ENCODE data around the gene RERE. TPM values are rescaled to one million over a fixed set of nuclear protein-coding genes. Genes with fewer than 3 reads are reported as not detected.

Gene RERE
- total and polyA plus RNA-seq, 2 experiments from 2014 or later = 148 to 170 TPM

DNA sequence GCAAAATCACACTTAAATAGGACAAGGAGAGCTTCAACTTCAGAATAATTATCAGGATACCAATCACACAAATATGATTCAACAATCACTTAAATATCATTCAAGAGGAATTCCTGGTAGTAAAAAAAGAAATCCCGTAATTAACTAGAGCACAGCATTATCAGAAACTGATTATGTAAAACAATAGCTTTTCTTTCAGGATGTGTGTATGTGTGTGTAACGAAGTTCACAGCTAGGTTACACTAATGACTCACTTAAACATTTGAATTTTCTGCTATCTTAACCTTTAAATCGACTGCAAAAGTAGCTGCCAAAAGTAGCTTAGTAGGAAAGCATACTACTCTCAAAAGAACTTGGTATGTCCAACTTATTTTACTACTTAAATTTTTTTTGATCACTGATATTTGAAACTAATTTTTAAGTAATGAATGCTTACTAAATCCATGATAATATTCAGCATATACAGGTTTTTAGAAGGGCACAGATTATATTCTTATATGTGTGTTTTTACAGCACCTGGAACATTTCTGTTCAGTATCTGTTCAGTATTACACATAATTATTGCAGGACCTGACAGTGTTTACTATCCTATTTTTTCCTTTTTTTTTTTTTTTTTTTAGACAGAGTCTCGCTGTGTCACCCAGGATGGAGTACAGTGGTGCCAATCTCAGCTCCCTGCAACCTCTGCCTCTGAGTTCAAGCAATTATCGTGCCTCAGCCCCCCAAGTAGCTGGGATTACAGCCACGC lies 4.2 kb downstream of the RERE start:
- H3K79me2 ChIP-seq (replicated peaks; ENCODE audit: insufficient read depth) = peaks cover 88% of the 10 kb centered on the region

DNA sequence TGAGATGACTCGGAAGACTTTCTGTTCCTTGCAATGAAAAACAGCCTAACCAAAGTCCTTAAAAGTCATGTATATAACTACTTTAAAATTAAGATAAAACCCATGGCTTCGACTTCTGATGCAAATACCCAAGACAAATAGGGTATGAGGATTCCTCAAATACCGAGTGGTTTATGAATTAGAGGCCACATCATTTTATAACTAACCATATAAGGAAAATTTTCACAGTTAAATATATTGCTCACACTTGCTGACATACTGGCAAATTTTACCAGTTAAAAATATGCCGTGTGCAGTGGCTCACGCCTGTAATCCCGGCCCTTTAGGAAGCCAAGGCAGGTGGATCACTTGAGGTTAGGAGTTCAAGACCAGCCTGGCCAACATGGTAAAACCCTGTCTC lies 5.4 kb downstream of the RERE start:
- Mint-ChIP-seq H3K4me3 (no peak overlapping the region), H3K36me3 (ENCODE audit: low read depth) (no peaks in the 10 kb centered on the region; the same call in 2 of the 3 replicates), H3K27me3 (ENCODE audit: insufficient read depth, low read depth, poor library complexity) (peaks cover 3% of the 10 kb centered on the region), H3K27ac (no peak overlapping the region), H3K4me1 (peaks cover 37% of the 10 kb centered on the region), H3K9me3 (no peaks in the 10 kb centered on the region)
- Histone ChIP-seq H3F3A (replicated peaks; ENCODE audit: low read depth) (no peaks in the 10 kb centered on the region), H3K36me3 (ENCODE audit: insufficient read depth) (no peaks in the 10 kb centered on the region), H3K27ac (ENCODE audit: low read depth) (0 out of 2 replicates have a peak overlapping the region, but pooled peaks have one; percentile 11), H3K4me2 (no peak overlapping the region), H3K4me3 (no peak overlapping the region), H3K79me2 (replicated peaks; ENCODE audit: insufficient read depth) (peaks cover 99% of the 10 kb centered on the region), H3K27me3 (ENCODE audit: insufficient read depth) (no peaks in the 10 kb centered on the region), H3K9me2 (ENCODE audit: insufficient read depth) (no peaks in the 10 kb centered on the region), H4K20me1 (replicated peaks; ENCODE audit: insufficient read depth) (peaks cover 17% of the 10 kb centered on the region), H2AFZ (no peak overlapping the region), H3K4me1 (ENCODE audit: insufficient read depth) (peaks cover 19% of the 10 kb centered on the region)
- ATAC-seq (no peak), DNase-seq (ENCODE audit: low spot score) (no peak)
- TF ChIP-seq, protein P1, sequence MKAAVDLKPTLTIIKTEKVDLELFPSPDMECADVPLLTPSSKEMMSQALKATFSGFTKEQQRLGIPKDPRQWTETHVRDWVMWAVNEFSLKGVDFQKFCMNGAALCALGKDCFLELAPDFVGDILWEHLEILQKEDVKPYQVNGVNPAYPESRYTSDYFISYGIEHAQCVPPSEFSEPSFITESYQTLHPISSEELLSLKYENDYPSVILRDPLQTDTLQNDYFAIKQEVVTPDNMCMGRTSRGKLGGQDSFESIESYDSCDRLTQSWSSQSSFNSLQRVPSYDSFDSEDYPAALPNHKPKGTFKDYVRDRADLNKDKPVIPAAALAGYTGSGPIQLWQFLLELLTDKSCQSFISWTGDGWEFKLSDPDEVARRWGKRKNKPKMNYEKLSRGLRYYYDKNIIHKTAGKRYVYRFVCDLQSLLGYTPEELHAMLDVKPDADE (IDR thresholded peaks at IDR 0.05) = no peak
- TF ChIP-seq POLR2AphosphoS5 (IDR thresholded peaks at IDR 0.05; ENCODE audit: low read depth) (no peak), EZH2 (IDR thresholded peaks at IDR 0.05; ENCODE audit: low read depth, unreplicated experiment) (no peak), EZH2phosphoT487 (IDR thresholded peaks at IDR 0.05; ENCODE audit: unreplicated experiment) (no peak), NANOG (IDR thresholded peaks at IDR 0.05; ENCODE audit: borderline replicate concordance) (no peak), STAT1 (IDR thresholded peaks at IDR 0.05; ENCODE audit: unreplicated experiment) (no peak)
- TF ChIP-seq, protein P2, sequence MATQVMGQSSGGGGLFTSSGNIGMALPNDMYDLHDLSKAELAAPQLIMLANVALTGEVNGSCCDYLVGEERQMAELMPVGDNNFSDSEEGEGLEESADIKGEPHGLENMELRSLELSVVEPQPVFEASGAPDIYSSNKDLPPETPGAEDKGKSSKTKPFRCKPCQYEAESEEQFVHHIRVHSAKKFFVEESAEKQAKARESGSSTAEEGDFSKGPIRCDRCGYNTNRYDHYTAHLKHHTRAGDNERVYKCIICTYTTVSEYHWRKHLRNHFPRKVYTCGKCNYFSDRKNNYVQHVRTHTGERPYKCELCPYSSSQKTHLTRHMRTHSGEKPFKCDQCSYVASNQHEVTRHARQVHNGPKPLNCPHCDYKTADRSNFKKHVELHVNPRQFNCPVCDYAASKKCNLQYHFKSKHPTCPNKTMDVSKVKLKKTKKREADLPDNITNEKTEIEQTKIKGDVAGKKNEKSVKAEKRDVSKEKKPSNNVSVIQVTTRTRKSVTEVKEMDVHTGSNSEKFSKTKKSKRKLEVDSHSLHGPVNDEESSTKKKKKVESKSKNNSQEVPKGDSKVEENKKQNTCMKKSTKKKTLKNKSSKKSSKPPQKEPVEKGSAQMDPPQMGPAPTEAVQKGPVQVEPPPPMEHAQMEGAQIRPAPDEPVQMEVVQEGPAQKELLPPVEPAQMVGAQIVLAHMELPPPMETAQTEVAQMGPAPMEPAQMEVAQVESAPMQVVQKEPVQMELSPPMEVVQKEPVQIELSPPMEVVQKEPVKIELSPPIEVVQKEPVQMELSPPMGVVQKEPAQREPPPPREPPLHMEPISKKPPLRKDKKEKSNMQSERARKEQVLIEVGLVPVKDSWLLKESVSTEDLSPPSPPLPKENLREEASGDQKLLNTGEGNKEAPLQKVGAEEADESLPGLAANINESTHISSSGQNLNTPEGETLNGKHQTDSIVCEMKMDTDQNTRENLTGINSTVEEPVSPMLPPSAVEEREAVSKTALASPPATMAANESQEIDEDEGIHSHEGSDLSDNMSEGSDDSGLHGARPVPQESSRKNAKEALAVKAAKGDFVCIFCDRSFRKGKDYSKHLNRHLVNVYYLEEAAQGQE (IDR thresholded peaks at IDR 0.05; ENCODE audit: unreplicated experiment) = no peak
- TF ChIP-seq, protein P3, sequence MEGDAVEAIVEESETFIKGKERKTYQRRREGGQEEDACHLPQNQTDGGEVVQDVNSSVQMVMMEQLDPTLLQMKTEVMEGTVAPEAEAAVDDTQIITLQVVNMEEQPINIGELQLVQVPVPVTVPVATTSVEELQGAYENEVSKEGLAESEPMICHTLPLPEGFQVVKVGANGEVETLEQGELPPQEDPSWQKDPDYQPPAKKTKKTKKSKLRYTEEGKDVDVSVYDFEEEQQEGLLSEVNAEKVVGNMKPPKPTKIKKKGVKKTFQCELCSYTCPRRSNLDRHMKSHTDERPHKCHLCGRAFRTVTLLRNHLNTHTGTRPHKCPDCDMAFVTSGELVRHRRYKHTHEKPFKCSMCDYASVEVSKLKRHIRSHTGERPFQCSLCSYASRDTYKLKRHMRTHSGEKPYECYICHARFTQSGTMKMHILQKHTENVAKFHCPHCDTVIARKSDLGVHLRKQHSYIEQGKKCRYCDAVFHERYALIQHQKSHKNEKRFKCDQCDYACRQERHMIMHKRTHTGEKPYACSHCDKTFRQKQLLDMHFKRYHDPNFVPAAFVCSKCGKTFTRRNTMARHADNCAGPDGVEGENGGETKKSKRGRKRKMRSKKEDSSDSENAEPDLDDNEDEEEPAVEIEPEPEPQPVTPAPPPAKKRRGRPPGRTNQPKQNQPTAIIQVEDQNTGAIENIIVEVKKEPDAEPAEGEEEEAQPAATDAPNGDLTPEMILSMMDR (conservative IDR thresholded peaks at IDR 0.05; ENCODE audit: low read depth in 2 of 2) = no peak

More for the DNA sequence above, 4.2 kb downstream of the RERE start:
- peaks cover 19% of the 10 kb centered on the region for H3K4me1 ChIP-seq (ENCODE audit: insufficient read depth)
- H3K4me2 ChIP-seq = no peak overlapping the region
- H3K27me3 Mint-ChIP-seq (ENCODE audit: insufficient read depth, low read depth, poor library complexity) = peaks cover 6% of the 10 kb centered on the region
- H3K27ac Mint-ChIP-seq = peak overlapping the region; percentile 48; the same call in 1 of the 2 replicates
- no peak overlapping the region for H3K4me3 ChIP-seq
- H3K9me2 ChIP-seq (ENCODE audit: insufficient read depth) = no peaks in the 10 kb centered on the region
- no peaks in the 10 kb centered on the region for H3K36me3 ChIP-seq (ENCODE audit: insufficient read depth)
- H3K27ac ChIP-seq (ENCODE audit: low read depth) = no peak overlapping the region
- no peak for ATAC-seq
- H3K4me1 Mint-ChIP-seq = peaks cover 33% of the 10 kb centered on the region
- H3K27me3 ChIP-seq (ENCODE audit: insufficient read depth) = no peaks in the 10 kb centered on the region
- no peak for TF ChIP-seq NANOG (IDR thresholded peaks at IDR 0.05; ENCODE audit: borderline replicate concordance)
- no peak for TF ChIP-seq STAT1 (IDR thresholded peaks at IDR 0.05; ENCODE audit: unreplicated experiment)
- TF ChIP-seq ZNF114 (CRISPR knock-in tag; IDR thresholded peaks at IDR 0.05) = no peak
- H3F3A ChIP-seq (replicated peaks; ENCODE audit: low read depth) = peaks cover 3% of the 10 kb centered on the region
- peaks cover 11% of the 10 kb centered on the region for H4K20me1 ChIP-seq (replicated peaks; ENCODE audit: insufficient read depth)
- no peaks in the 10 kb centered on the region; the same call in 2 of the 3 replicates for H3K36me3 Mint-ChIP-seq (ENCODE audit: low read depth)
- no peaks in the 10 kb centered on the region for H3K9me3 Mint-ChIP-seq
- DNase-seq (ENCODE audit: low spot score) = no peak
- no peak overlapping the region for H3K4me3 Mint-ChIP-seq
- H2AFZ ChIP-seq = no peak overlapping the region
